Fibroblast of gingiva (primary cell): ENCODE measurements around the gene KIF25.

Source experiments
- DNase-seq: peaks from one replicate; pipeline ENCODE4 v3.0.0-alpha.2; 2011; ENCODE audit warnings: low read depth

The KIF25 gene

DNA sequence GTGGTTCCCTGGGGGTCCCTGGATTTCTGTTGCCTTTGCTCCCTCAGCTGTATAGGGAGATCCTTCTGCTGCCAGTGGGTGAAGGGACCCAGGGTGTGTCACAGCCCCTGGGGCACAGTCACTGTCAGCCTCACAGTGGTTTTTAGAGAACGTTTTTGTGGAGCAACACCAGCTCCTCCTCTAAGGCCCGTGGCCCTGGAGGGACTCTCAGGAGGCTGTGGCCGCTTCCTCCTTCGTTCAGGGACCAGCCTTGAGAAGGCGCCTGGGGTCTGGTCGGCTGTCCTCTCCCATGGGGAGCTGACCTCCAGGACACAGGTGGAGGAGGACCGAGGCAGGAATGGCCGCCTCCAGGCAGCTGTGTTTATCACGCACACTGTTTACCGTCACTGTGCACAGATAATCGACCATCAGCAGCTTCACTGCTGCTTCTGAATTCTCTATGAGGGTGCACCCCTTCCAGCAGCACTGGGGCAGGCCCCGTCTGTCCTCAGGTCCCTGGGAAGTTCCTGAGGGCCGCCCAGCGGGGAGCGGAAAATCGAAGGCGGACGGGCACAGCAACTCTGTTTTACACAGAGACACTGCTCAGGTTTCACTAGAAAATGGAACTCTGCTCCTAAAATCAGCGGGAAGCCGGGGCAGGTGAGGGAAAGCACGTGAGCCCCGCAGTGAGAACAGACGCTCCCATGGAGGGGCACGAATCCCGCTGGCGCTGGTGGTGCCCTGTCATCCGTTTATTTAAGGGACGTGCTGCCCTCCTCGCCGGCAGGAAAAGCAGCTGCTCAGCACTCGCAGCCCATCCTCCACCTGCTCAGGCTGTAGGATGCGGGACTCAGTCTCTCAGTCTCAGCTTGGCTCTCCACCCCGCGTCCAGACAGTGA, 92.0 kb downstream of the KIF25 start:
- no peak for DNase-seq

DNA sequence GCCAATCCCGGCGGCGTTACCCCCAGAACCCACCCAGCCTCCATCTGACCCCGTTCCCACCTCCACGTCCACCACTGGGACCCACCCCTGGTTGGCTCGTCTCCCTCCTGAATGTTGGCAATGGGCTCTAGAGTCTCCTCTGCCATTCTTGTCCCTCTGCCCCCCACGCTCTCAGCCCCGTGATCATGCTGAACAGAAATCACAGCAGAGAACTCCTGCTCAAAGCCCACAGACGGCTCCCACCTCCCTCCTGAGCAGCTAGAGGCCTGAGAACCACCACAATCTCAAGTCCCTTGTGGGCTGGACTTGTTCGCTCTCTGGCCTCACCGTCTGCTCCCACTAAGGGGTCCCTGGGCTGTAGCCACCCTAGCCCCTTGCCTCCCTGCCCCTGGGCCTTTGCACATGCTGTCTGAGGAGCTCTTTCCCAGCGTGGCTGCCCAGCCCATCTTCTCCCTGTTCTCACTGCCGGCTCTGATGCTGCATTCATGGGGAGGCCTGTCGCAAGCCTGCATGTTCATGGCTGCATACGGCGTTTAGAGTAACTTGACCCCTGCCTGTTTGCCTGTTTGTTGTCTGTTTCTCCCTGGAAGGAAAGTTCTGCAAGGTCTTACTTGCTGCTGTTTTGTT, 92.7 kb downstream of the KIF25 start:
- DNase-seq: no peak

DNA sequence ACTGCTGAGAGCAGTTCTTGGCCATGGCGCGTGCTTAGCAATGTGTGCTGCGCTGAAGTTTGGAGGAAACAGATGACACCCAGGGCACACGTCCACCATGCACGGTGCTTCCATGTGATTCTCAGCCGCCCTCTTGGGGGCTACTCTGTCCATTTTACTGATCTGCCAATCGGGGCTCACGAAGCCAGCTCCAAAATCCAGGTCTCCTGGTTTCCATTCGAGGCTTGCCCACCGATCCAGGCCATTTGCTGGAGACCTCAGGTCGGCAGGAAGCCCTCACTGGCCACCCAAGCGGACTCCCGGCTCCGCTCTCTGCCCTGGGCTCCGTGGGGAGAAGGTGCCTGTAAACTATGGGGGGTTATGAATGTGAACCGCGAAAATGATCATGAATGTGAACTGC, 93.2 kb downstream of the KIF25 start:
- DNase-seq: no peak

DNA sequence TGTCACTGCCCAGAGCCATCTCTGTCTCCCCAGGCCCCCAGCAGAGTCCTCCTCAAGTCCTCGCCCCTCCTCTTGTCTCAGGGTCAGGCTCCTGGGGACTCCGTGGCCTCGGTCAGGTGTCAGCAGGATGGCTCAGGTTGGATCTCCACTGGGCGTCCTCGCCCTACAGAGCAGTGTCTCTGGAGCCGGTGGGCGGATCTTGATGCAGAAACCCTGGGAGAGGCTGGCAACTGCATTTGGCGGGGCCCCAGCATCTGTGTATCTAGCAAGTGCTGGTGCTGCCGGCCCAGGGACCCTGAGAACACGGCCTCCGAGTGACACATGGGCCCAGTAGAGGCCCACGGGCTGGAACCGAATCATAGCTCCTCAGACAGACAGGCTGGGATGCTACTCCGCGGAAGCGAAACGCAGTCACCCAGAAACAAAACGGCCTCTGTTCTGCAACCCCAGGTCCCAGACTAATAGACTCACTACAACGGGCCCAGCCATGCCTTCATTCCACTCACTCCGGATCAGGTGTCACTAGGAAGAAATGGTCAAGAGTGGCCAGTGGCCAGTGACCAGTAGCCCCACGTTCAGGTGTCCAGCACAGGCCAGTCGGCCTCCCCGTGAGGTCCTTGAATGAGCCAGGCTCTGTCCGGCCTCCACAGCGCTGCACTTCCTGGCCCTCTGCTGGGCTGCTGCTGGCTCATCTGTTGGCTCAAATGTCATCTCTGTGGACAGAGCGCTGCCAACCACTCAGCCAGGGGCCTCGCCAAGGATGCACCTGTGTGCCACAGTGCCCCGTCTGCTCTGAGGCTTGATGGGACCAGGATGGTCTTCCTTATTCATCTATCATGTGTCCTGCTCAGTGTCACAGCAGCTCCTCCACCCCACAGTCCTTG, 94.2 kb downstream of the KIF25 start:
- no peak for DNase-seq

DNA sequence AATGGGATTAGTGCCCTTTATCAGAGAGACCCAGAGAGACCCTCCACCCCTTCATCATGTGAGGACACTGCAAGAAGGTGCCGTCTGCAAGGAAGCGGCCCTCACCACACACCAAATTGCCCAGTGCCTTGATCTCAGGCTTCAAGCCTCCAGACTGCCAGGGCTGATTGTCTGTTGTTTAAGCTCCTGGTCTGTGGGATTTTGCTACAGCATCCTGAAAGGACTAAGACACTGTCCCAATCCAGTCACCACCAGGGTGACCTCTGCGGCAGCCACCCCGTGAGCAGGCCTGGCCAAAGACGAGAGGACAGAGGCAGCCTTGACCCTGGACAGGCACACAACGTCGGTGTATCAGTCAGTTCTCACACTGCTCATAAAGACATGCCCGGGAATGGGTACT, 95.1 kb downstream of the KIF25 start:
- no peak for DNase-seq

DNA sequence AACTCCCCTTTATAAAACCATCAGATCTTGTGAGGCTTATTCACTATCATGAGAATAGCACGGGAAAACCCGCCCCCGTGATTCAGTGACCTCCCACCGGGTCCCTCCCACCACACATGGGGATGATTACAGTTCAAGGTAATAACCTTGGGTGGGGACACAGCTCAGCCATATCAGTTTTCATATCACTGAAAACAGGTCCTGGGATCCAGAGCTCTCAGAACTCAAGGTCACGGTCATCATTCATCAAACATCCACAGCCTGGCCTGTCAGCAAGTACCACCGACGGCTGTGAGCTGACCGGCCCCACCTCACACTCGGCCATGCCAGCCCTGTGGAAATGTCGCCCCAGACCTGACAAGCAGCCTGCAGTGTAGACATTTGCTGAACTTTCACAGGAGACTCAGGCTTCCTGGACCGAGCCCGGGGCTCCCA, 95.6 kb downstream of the KIF25 start:
- DNase-seq: no peak

DNA sequence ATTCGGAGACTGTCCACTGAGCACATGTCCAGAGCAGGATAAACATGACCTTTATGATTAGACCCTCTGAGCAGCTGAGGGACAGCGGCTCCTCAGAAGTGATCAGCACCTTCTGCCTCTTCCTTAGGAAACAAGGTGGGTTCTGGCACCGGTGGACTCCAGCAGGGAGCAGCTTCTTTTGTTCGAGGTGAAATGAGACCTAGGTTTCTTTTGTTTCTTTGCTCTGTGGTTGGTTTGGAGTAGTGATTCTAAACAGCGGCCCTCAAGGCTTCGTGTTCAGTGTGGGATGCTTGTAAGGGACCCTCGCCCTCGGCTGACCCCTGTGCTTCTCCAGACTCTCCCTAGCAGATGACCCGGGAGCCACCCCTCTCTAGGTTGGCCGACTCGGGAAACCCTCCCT, 96.2 kb downstream of the KIF25 start:
- no peak for DNase-seq
